ENCODE measurements around the gene RILPL1.

GRCh38 chr12:123449249-123449733 is 84.2 kb downstream of the RILPL1 start:
- no peak for TF ChIP-seq POLR2A (IDR thresholded peaks at IDR 0.05)
- no peak for TF ChIP-seq CTCF (IDR thresholded peaks at IDR 0.05)
